Mesenchymal stem cell (in vitro differentiated cells and primary cell): ENCODE measurements around the gene SLC5A12.

Source experiments
- DNase-seq: peaks from one replicate; pipeline ENCODE4 v3.0.0-alpha.2; 2013
- H2AFZ ChIP-seq: one replicate; pipeline ENCODE4 v1.6.1; 2013; ENCODE audit warnings: low read depth, mild to moderate bottlenecking, control low read depth, inconsistent platforms, low read length, moderate library complexity
- H2AK5ac ChIP-seq: 2 replicates; pipeline ENCODE4 v1.6.1; 2013; ENCODE audit warnings: low read length, moderate library complexity, mild to moderate bottlenecking, inconsistent platforms; ENCODE audit not compliant: severe bottlenecking
- H2BK120ac ChIP-seq: one replicate; pipeline ENCODE4 v1.6.1; 2013; ENCODE audit warnings: low read depth, mild to moderate bottlenecking, inconsistent platforms, low read length, moderate library complexity
- H2BK12ac ChIP-seq, 2 experiments: one replicate each; pipeline ENCODE4 v1.6.1; 2013; ENCODE audit warnings: inconsistent platforms in 2 of 2, low read length in 2 of 2, mild to moderate bottlenecking in 2 of 2, moderate library complexity in 2 of 2, control low read depth in 1 of 2
- H2BK15ac ChIP-seq: one replicate; pipeline ENCODE4 v1.6.1; 2013; ENCODE audit warnings: mild to moderate bottlenecking, low read depth, inconsistent platforms; ENCODE audit not compliant: poor library complexity, severe bottlenecking
- H2BK5ac ChIP-seq: 2 replicates; pipeline ENCODE4 v1.6.1; 2013; ENCODE audit warnings: low read depth, mild to moderate bottlenecking, low read length, control low read depth, inconsistent platforms; ENCODE audit not compliant: poor library complexity, severe bottlenecking
- H3K14ac ChIP-seq, 2 experiments: one replicate each; pipeline ENCODE4 v1.6.1; 2013; ENCODE audit warnings: inconsistent platforms in 2 of 2, low read length in 2 of 2, control low read depth in 1 of 2, mild to moderate bottlenecking in 1 of 2, moderate library complexity in 1 of 2
- H3K18ac ChIP-seq, 2 experiments: one replicate each; pipeline ENCODE4 v1.6.1; 2013; ENCODE audit warnings: inconsistent platforms in 2 of 2, low read length in 2 of 2, control low read depth in 1 of 2, low read depth in 1 of 2, mild to moderate bottlenecking in 1 of 2
- H3K23ac ChIP-seq, 2 experiments: one replicate each; pipeline ENCODE4 v1.6.1; 2013; ENCODE audit warnings: inconsistent platforms in 2 of 2, low read length in 2 of 2, mild to moderate bottlenecking in 2 of 2, moderate library complexity in 2 of 2, control low read depth in 1 of 2
- H3K27ac ChIP-seq: 2 replicates; pipeline ENCODE4 v1.5.1; 2013; ENCODE audit warnings: mild to moderate bottlenecking, moderate library complexity, low read length, control low read depth, inconsistent platforms; ENCODE audit not compliant: poor library complexity, severe bottlenecking
- H3K27me3 ChIP-seq, 2 experiments: 2 replicates each; pipeline versions ENCODE4 v1.6.1 to v1.7.0; 2013; ENCODE audit warnings: low read length in 2 of 2, mild to moderate bottlenecking in 2 of 2, moderate library complexity in 2 of 2, control low read depth in 1 of 2, inconsistent platforms in 1 of 2; ENCODE audit not compliant: control insufficient read depth in 1 of 2, insufficient read depth in 1 of 2
- H3K36me3 ChIP-seq, 2 experiments: 2 replicates each; pipeline versions ENCODE4 v1.6.1 to v1.7.0; 2013; ENCODE audit warnings: low read length in 2 of 2, control low read depth in 1 of 2, inconsistent platforms in 1 of 2, low read depth in 1 of 2, mild to moderate bottlenecking in 1 of 2; ENCODE audit not compliant: insufficient read depth in 2 of 2, control insufficient read depth in 1 of 2
- H3K4ac ChIP-seq, 2 experiments: one replicate each; pipeline ENCODE4 v1.6.1; 2013; ENCODE audit warnings: inconsistent platforms in 2 of 2, low read length in 2 of 2, mild to moderate bottlenecking in 2 of 2, moderate library complexity in 2 of 2, control low read depth in 1 of 2, low read depth in 1 of 2
- H3K4me1 ChIP-seq: 2 replicates; pipeline ENCODE4 v1.6.1; 2013; ENCODE audit warnings: low read depth, low read length, control low read depth; ENCODE audit not compliant: control insufficient read depth, insufficient read depth
- H3K4me2 ChIP-seq: 2 replicates; pipeline ENCODE4 v1.6.1; 2013; ENCODE audit warnings: low read length, mild to moderate bottlenecking, inconsistent platforms; ENCODE audit not compliant: poor library complexity, severe bottlenecking
- H3K4me3 ChIP-seq, 2 experiments: 2 replicates each; pipeline versions ENCODE4 v1.5.1 to v1.7.0; 2013; ENCODE audit warnings: low read length in 2 of 2, mild to moderate bottlenecking in 2 of 2, control low read depth in 1 of 2, low read depth in 1 of 2; ENCODE audit not compliant: insufficient read depth in 1 of 2
- H3K79me1 ChIP-seq: replicated peaks from 2 replicates; pipeline ENCODE4 v1.6.1; 2013; ENCODE audit warnings: mild to moderate bottlenecking, control low read depth, low read length, inconsistent platforms; ENCODE audit not compliant: poor library complexity, severe bottlenecking
- H3K9ac ChIP-seq: 2 replicates; pipeline ENCODE4 v1.7.0; 2013; ENCODE audit warnings: mild to moderate bottlenecking, low read length, moderate library complexity
- H3K9me3 ChIP-seq: 2 replicates; pipeline ENCODE4 v1.7.0; 2013; ENCODE audit warnings: mild to moderate bottlenecking, low read length; ENCODE audit not compliant: control insufficient read depth
- H4K8ac ChIP-seq: one replicate; pipeline ENCODE4 v1.6.1; 2013; ENCODE audit warnings: inconsistent platforms, mild to moderate bottlenecking, low read length, moderate library complexity
- H4K91ac ChIP-seq: one replicate; pipeline ENCODE4 v1.6.1; 2013; ENCODE audit warnings: mild to moderate bottlenecking, low read length, inconsistent platforms
- WGBS: methylation state at CpG from one replicate; pipeline ENCODE4 v1.1.7; 2013; ENCODE audit warnings: mixed read lengths; 5-methylcytosine and 5-hydroxymethylcytosine counted together

SLC5A12 gene

DNA sequence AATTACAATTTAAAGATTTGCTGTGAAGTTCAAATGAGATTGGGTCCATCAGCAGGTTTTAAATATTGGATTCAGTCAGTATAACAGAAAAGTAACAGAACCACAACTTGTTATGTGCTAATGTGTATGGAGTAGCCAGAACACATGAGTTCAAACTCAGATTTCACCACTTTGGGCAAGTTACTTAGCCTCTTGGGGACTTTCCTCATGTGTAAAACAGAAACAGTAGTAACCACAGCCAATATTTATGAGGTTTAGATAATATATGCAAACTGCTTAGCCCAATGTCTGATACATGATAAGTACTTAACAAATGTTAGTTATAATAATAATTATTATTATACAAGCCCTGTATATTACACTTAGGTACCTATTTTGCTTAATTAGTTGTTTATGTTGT, 21.8 kb upstream of the SLC5A12 start:
- H2BK12ac ChIP-seq: no peak overlapping the region
- H3K23ac ChIP-seq: no peak overlapping the region
- no peak overlapping the region for H3K27ac ChIP-seq
- no peak overlapping the region for H2AK5ac ChIP-seq
- no peaks in the 10 kb centered on the region for H3K27me3 ChIP-seq
- H4K91ac ChIP-seq: no peak overlapping the region
- H3K14ac ChIP-seq: no peak overlapping the region
- H3K79me1 ChIP-seq: no peaks in the 10 kb centered on the region
- no peak overlapping the region for H3K18ac ChIP-seq
- H3K4me3 ChIP-seq: no peak overlapping the region
- no peaks in the 10 kb centered on the region for H3K36me3 ChIP-seq
- H2BK120ac ChIP-seq: no peak overlapping the region
- H3K4me1 ChIP-seq: no peaks in the 10 kb centered on the region
- H2AFZ ChIP-seq: no peak overlapping the region
- H2BK15ac ChIP-seq: no peak overlapping the region
- no peak overlapping the region for H2BK5ac ChIP-seq
- no peak overlapping the region for H4K8ac ChIP-seq
- H3K4ac ChIP-seq: no peak overlapping the region
- no peak overlapping the region for H3K9ac ChIP-seq
- H3K4me2 ChIP-seq: no peak overlapping the region
- no peaks in the 10 kb centered on the region for H3K9me3 ChIP-seq
- DNase-seq: no peak

DNA sequence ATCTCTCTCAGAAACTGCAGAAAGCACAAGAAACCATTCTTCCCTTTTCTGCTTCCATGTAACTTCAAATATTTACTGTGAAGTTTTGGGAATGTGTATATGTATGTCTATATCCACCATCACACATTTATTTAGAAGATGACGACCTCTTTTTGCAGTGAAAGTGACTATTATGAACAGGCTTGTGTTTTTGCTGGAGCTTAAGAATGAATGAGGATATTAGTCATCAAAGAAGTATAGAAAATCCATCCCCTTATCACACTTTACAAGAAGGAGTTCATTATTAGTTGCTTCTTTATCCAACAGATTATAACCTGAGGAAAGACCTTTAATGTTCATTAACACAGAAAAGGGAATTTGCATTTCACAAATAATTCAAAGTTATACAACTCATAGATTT, 21.1 kb upstream of the SLC5A12 start:
- Histone ChIP-seq H3K27ac (no peak overlapping the region), H2AFZ (no peak overlapping the region), H3K27me3 (no peaks in the 10 kb centered on the region), H3K4me1 (no peaks in the 10 kb centered on the region), H4K8ac (no peak overlapping the region), H4K91ac (no peak overlapping the region), H3K4me3 (no peak overlapping the region), H2BK5ac (no peak overlapping the region), H3K4me2 (no peak overlapping the region), H3K9ac (no peak overlapping the region), H3K4ac (no peak overlapping the region), H2BK12ac (no peak overlapping the region), H3K79me1 (no peaks in the 10 kb centered on the region), H3K23ac (no peak overlapping the region), H2AK5ac (no peak overlapping the region), H3K18ac (no peak overlapping the region), H3K9me3 (no peaks in the 10 kb centered on the region), H2BK120ac (no peak overlapping the region), H2BK15ac (no peak overlapping the region), H3K36me3 (no peaks in the 10 kb centered on the region), H3K14ac (no peak overlapping the region)
- DNase-seq: no peak
- no CpG with 5 or more reads among the region's 1 CpG for WGBS

DNA sequence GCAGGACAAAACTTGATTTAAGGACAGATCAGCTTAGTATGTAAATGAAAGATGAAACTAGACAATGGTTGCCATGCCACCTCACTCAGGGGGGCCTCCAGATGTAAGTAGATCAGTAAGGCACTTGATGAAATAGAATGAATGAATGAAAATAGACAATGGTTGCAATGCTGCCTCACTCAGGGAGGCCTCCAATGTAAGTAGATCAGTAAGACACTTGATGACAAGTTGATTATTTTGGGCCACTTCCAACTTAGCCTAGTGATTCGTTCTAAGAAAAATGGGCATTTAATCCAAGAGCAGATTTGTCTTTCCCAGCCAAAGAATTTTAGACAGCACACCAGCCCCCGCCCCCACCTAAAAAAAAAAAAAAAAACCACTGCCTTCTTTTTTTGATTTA, 19.2 kb upstream of the SLC5A12 start:
- H3K9ac ChIP-seq: no peak overlapping the region
- no peaks in the 10 kb centered on the region for H3K4me1 ChIP-seq

DNA sequence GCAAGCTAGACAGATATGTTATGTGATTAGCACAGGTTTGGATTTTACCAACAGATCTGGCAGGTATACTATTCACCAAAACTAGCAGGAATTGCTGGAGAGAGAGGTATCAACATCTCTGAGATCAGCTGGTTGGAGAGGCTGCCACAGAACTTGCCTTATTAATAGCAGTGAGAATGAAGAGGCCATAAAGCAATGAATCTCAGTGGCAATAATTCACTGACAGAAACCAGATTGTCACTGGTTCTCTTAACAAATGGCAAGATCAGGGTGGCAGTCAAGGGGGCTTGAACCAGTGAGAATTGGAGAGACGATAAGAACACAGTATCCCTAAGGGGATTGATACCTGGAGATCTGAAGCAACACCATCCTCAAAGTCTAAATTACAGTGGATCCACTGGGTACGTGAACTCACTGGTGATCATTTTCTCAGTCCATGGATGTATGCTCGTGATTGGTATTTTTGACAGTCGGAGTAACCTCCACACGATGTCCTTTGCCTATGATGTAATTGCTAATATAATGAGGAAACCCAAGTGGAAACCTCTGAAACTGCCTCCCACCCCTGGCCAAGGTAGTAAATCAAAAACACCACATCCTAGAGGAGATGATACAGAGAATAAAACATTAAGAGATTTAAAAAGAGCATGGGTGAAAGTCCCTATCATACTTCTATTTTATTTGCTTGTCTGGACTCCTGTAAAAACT, 17.7 kb upstream of the SLC5A12 start:
- Histone ChIP-seq H3K14ac (no peak overlapping the region), H3K9me3 (no peaks in the 10 kb centered on the region), H3K9ac (no peak overlapping the region), H2BK12ac (no peak overlapping the region), H3K4me1 (no peaks in the 10 kb centered on the region), H2BK15ac (no peak overlapping the region), H2BK120ac (no peak overlapping the region), H2AK5ac (no peak overlapping the region), H2BK5ac (no peak overlapping the region), H4K8ac (no peak overlapping the region), H3K4me3 (no peak overlapping the region), H3K36me3 (no peaks in the 10 kb centered on the region), H3K27ac (no peak overlapping the region), H3K27me3 (no peaks in the 10 kb centered on the region), H3K23ac (no peak overlapping the region), H2AFZ (no peak overlapping the region), H3K4ac (no peak overlapping the region), H3K18ac (no peak overlapping the region), H4K91ac (no peak overlapping the region), H3K79me1 (no peaks in the 10 kb centered on the region), H3K4me2 (no peak overlapping the region)
- DNase-seq: no peak
- WGBS: 47% methylated on average over 1 of the region's 5 CpGs

More for the DNA sequence above, 19.2 kb upstream of the SLC5A12 start:
- Histone ChIP-seq H2BK15ac (no peak overlapping the region), H2BK120ac (no peak overlapping the region), H3K4ac (no peak overlapping the region), H3K36me3 (no peaks in the 10 kb centered on the region), H2AK5ac (no peak overlapping the region), H3K27me3 (no peaks in the 10 kb centered on the region), H3K14ac (no peak overlapping the region), H3K4me2 (no peak overlapping the region), H4K91ac (no peak overlapping the region), H3K79me1 (no peaks in the 10 kb centered on the region), H3K23ac (no peak overlapping the region), H3K18ac (no peak overlapping the region), H2BK12ac (no peak overlapping the region), H3K9me3 (no peaks in the 10 kb centered on the region), H3K4me3 (no peak overlapping the region), H2BK5ac (no peak overlapping the region), H4K8ac (no peak overlapping the region), H2AFZ (no peak overlapping the region), H3K27ac (no peak overlapping the region)
- 64% methylated on average over 2 of the region's 2 CpGs for WGBS
- no peak for DNase-seq
